GM18867 (cell line): ENCODE measurements around the gene PHC3.
"Not testable (repeated sequence)": the region's sequence is repeated elsewhere in the genome, so short reads cannot be mapped to it uniquely, and the experiment has no call there.

Source experiments
- ATAC-seq: cut with Tn5 transposase; IDR thresholded peaks from one replicate; pipeline ENCODE4 v1.9.1; 2021; ENCODE audit warnings: mild to moderate bottlenecking, moderate library complexity; ENCODE audit not compliant: unreplicated experiment

PHC3 gene

GRCh38 chr3:170180908-170181885, at the start of gene PHC3:
Gene PHC3, minus strand, starts transcription at chr3:170181733. Its CDS starts 18 bp downstream, at chr3:170181715.
- peak; percentile 74 for ATAC-seq

- ATAC-seq, result no peak
These were observed 46.7 kb upstream of the PHC3 start for GRCh38 chr3:170228093-170228766.

GRCh38 chr3:170226426-170226960, 45.0 kb upstream of the PHC3 start:
- ATAC-seq, result no peak

GRCh38 chr3:170225166-170225565, 43.6 kb upstream of the PHC3 start:
- ATAC-seq, result no peak

- ATAC-seq, result peak; percentile 39
These were observed 41.4 kb upstream of the PHC3 start for GRCh38 chr3:170222647-170223541.

GRCh38 chr3:170221924-170222646, 40.6 kb upstream of the PHC3 start, which contains the start of gene PRKCI:
Gene PRKCI, plus strand, starts transcription at chr3:170222424. Its CDS starts 246 bp downstream, at chr3:170222670.
- ATAC-seq, result peak; percentile 97

GRCh38 chr3:170220871-170221270, 39.3 kb upstream of the PHC3 start:
- ATAC-seq, result no peak

GRCh38 chr3:170219850-170220249, 38.3 kb upstream of the PHC3 start:
- ATAC-seq, result no peak

- no peak for ATAC-seq
These were observed 30.1 kb upstream of the PHC3 start for GRCh38 chr3:170211668-170212067.

- no peak for ATAC-seq
These were observed 26.2 kb upstream of the PHC3 start for GRCh38 chr3:170207717-170208116.

- ATAC-seq, result not testable (repeated sequence)
These were observed 24.7 kb upstream of the PHC3 start for GRCh38 chr3:170206164-170206762.

GRCh38 chr3:170205302-170205701, 23.8 kb upstream of the PHC3 start:
- peak; percentile 63 for ATAC-seq

- no peak for ATAC-seq
These were observed 23.0 kb upstream of the PHC3 start for GRCh38 chr3:170204509-170204908.

GRCh38 chr3:170204023-170204472, 22.5 kb upstream of the PHC3 start:
- no peak for ATAC-seq

GRCh38 chr3:170203457-170203856, 21.9 kb upstream of the PHC3 start:
- no peak for ATAC-seq

- ATAC-seq, result no peak
These were observed 20.0 kb upstream of the PHC3 start for GRCh38 chr3:170201527-170201926.

GRCh38 chr3:170200987-170201386, 19.5 kb upstream of the PHC3 start:
- no peak for ATAC-seq

GRCh38 chr3:170196833-170197232, 15.3 kb upstream of the PHC3 start:
- ATAC-seq, result no peak

GRCh38 chr3:170195759-170196158, 14.2 kb upstream of the PHC3 start:
- not testable (repeated sequence) for ATAC-seq
